Tibial nerve (tissue), 4 donors: Measurements from ENCODE around the gene ABCC8. TPM values are rescaled to one million over a fixed set of nuclear protein-coding genes. Genes with fewer than 3 reads are reported as not detected.

Experiments used
- DNase-seq, 2 donors: peaks; one replicate each; pipeline ENCODE4 v3.0.0-alpha.2; 2019; ENCODE audit warnings: low spot score in 2 of 2
- H3K27ac ChIP-seq, 4 donors: fragments of 200-600 bp; sonication (generic) in 3 of 4; one replicate each; pipeline ENCODE4 v1.5.1; 2017 to 2019; ENCODE audit warnings: mild to moderate bottlenecking in 1 of 4
- H3K27me3 ChIP-seq, 2 donors: fragments of 200-600 bp; sonication (generic) in 1 of 2; one replicate each; pipeline versions ENCODE4 v1.5.1 to v1.6.0; 2017 to 2019
- H3K36me3 ChIP-seq, 3 donors: fragments of 200-600 bp; sonication (generic); one replicate each; pipeline ENCODE4 v1.5.1; 2018 to 2019
- H3K4me1 ChIP-seq, 4 donors: fragments of 200-600 bp; sonication (generic) in 3 of 4; one replicate each; pipeline ENCODE4 v1.5.1; 2017 to 2019
- H3K4me3 ChIP-seq, 4 donors: fragments of 200-600 bp; sonication (generic) in 3 of 4; one replicate each; pipeline ENCODE4 v1.5.1; 2017 to 2019; ENCODE audit warnings: mild to moderate bottlenecking in 1 of 4, moderate library complexity in 1 of 4
- H3K9me3 ChIP-seq, 4 donors: fragments of 200-600 bp; sonication (generic) in 3 of 4; one replicate each; pipeline ENCODE4 v1.5.1; 2017 to 2019
- CTCF ChIP-seq, 5 experiments: fragments of 200-600 bp in 3 of 5; fragments of 450-650 bp in 2 of 5; sonication (generic) in 3 of 5; IDR thresholded peaks; one replicate each; pipeline ENCODE4 v1.5.1; 2016 to 2019; ENCODE audit warnings: antibody characterized with exemption in 5 of 5, mild to moderate bottlenecking in 3 of 5, moderate library complexity in 2 of 5
- EP300 ChIP-seq, 2 donors: sonication (generic); formaldehyde crosslinking; IDR thresholded peaks; one replicate each; pipeline ENCODE4 v1.6.1; 2017; ENCODE audit warnings: antibody characterized with exemption in 2 of 2, mild to moderate bottlenecking in 1 of 2
- POLR2A ChIP-seq, 2 donors: fragments of 450-650 bp; IDR thresholded peaks; one replicate each; pipeline ENCODE4 v1.6.1; 2017; ENCODE audit warnings: antibody characterized with exemption in 2 of 2, mild to moderate bottlenecking in 2 of 2, moderate library complexity in 2 of 2
- WGBS, 2 donors: methylation state at CpG; one replicate each; pipeline ENCODE4 v1.1.5; 2018; 5-methylcytosine and 5-hydroxymethylcytosine counted together
- total RNA-seq, 4 donors: library from RNA; depleted of rRNA; stranded (reverse); fragments of >200 nt; gene quantifications; one replicate each; pipeline ENCODE4 v1.1.0, GENCODE V29; 2016

The ABCC8 gene
- total RNA-seq, 4 donors from 2014 or later = 1.3 to 8.6 (median 5.1) TPM

DNA sequence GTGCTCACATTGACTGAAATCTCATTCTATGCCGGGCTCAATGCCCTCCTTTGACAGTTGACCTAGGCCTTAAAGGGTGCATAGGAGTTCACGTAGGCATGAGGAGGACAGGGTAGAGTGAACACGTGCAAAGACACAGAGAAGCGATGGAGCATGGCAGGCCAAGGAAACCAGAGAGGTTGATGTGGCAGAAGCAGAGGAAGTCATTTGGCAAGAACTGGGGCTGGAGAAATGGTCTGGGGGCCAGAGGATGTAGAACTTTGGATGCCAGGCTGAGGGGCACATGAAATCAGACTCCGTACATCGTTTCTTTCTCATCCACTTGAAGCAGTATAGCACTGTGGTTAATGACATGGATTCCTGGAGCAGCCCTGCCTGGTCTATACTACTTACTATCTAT lies 13.6 kb upstream of the ABCC8 start:
- peaks cover 0 to 3% (median 0%) of the 10 kb centered on the region in 4 donors for H3K4me1 ChIP-seq
- 76 to 79% methylated on average over 6 of the region's 6 CpGs for WGBS, 2 donors
- no peak overlapping the region for H3K27ac ChIP-seq
- H3K4me3 ChIP-seq = no peak overlapping the region
- peaks cover 0 to 4% of the 10 kb centered on the region in 2 donors for H3K27me3 ChIP-seq
- H3K9me3 ChIP-seq = no peaks in the 10 kb centered on the region
- no peak for DNase-seq
- TF ChIP-seq POLR2A (IDR thresholded peaks at IDR 0.05) (no peak), CTCF (IDR thresholded peaks at IDR 0.05) (no peak), EP300 (IDR thresholded peaks at IDR 0.05) (no peak)
- no peaks in the 10 kb centered on the region for H3K36me3 ChIP-seq

DNA sequence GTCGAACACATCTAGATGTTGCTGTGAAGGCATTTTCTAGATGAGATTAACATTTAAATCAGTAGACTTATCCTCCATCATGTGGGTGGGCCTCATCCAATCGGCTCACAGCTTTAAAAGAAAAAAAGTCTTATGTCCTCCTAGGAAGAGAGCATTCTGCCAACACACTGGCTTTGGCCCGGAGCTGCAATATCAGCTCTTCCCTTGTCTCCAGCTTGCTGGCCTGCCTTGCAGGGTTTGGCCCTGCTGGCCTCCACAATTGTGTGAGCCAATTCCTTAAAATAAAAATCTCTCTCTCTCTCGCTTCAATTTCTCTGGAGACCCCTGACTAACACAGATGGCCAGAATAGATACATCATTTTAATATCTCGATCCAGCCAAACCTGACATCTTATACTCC lies 13.1 kb upstream of the ABCC8 start:
- Histone ChIP-seq H3K27ac (no peak overlapping the region), H3K36me3 (no peaks in the 10 kb centered on the region), H3K27me3 (peaks cover 0 to 4% of the 10 kb centered on the region in 2 donors), H3K4me1 (peaks cover 0 to 3% (median 0%) of the 10 kb centered on the region in 4 donors), H3K4me3 (no peak overlapping the region), H3K9me3 (no peaks in the 10 kb centered on the region)
- TF ChIP-seq POLR2A (IDR thresholded peaks at IDR 0.05) (no peak), EP300 (IDR thresholded peaks at IDR 0.05) (no peak), CTCF (IDR thresholded peaks at IDR 0.05) (no peak)
- 42 to 63% methylated on average over 5 of the region's 5 CpGs for WGBS, 2 donors
- no peak for DNase-seq

DNA sequence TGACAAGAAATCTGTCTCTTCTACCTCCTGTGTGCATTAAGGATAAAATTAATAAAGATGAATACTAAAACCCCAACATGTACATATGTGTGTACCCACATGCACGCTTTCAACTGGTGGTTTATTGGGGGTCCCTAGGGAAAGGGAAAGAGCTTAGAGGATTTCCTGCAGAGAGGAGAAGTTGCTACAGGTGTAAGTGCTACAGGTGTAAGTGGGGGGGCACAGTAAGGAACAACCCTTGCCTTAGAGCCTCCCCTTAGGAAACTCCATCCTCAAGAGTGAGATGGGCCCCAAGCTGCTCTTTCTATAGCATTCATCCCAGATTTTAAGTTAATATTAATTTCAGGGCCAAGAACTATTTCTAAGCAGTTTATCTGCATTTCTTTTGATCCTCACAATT lies 11.9 kb upstream of the ABCC8 start:
- no peak overlapping the region for H3K27ac ChIP-seq
- H3K27me3 ChIP-seq = peaks cover 0 to 4% of the 10 kb centered on the region in 2 donors
- 78 to 86% methylated on average over 1 of the region's 1 CpG for WGBS, 2 donors
- H3K36me3 ChIP-seq = no peaks in the 10 kb centered on the region
- TF ChIP-seq EP300 (IDR thresholded peaks at IDR 0.05) = no peak
- TF ChIP-seq POLR2A (IDR thresholded peaks at IDR 0.05) = no peak
- TF ChIP-seq CTCF (IDR thresholded peaks at IDR 0.05) = no peak
- peaks cover 0 to 3% (median 0%) of the 10 kb centered on the region in 4 donors for H3K4me1 ChIP-seq
- H3K9me3 ChIP-seq = no peaks in the 10 kb centered on the region
- no peak overlapping the region for H3K4me3 ChIP-seq
- DNase-seq = no peak

DNA sequence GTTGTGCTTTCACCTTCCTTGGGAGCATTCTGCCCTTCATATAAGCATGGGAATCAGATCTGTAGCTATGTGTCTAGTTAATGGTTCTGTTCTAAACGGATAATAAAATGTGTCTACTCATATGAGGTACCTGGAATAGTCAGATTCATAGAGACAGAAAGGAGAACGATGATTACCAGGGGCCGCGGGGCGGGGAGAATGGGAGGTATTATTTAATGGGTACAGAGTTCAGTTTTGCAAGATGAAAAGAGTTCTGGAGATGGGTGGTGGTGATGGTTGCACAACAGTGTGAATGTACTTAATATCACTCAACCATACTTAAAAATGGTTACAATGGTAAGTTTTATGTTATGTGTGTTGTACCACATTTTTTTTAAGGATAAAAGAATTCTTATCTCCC lies 10.0 kb upstream of the ABCC8 start:
- TF ChIP-seq EP300 (IDR thresholded peaks at IDR 0.05) = no peak
- no peak for TF ChIP-seq POLR2A (IDR thresholded peaks at IDR 0.05)
- TF ChIP-seq CTCF (IDR thresholded peaks at IDR 0.05) = no peak
- WGBS, 2 donors = 76 to 89% methylated on average over 5 of the region's 5 CpGs
- no peak for DNase-seq
- Histone ChIP-seq H3K9me3 (no peaks in the 10 kb centered on the region), H3K27ac (no peak overlapping the region), H3K27me3 (peaks cover 0 to 4% of the 10 kb centered on the region in 2 donors), H3K36me3 (no peaks in the 10 kb centered on the region), H3K4me3 (no peak overlapping the region), H3K4me1 (peaks cover 0 to 3% (median 0%) of the 10 kb centered on the region in 4 donors)

DNA sequence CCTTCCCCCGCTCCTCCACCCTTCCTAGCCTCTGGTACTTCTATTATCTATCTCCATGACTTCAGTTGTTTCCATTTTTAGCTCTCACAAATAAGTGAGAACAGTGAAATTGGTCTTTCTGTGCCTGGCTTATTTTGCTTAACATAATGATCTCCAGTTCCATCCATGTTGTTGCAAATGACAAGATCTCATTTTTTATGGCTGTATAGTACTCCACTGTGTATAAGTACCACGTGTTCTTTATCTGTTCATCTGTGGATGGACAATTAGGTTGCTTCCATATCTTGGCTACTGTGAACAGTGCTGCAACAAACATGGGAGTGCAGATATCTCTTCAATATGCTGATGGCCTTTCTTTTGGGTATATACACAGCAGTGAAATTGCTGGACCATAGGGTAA lies 6.9 kb upstream of the ABCC8 start:
- WGBS, 2 donors = 78 to 81% methylated on average over 2 of the region's 2 CpGs
- peaks cover 0 to 9% (median 0%) of the 10 kb centered on the region in 4 donors for H3K4me1 ChIP-seq
- H3K27ac ChIP-seq = no peak overlapping the region
- H3K4me3 ChIP-seq = no peak overlapping the region
- H3K27me3 ChIP-seq = peaks cover 0 to 13% of the 10 kb centered on the region in 2 donors
- TF ChIP-seq POLR2A (IDR thresholded peaks at IDR 0.05) = no peak
- TF ChIP-seq EP300 (IDR thresholded peaks at IDR 0.05) = no peak
- TF ChIP-seq CTCF (IDR thresholded peaks at IDR 0.05) = no peak
- H3K36me3 ChIP-seq = no peaks in the 10 kb centered on the region
- no peak for DNase-seq
- no peaks in the 10 kb centered on the region for H3K9me3 ChIP-seq
